HEK293T (cell line): ENCODE results near the gene RBMS2.

ENCODE experiments used
- CTCF ChIA-PET: fragments of 350-600 bp; formaldehyde crosslinking; extraction: SDS; loops from one replicate; lab custom pipeline; 2021; ENCODE audit warnings: antibody characterized with exemption, inconsistent platforms; lab: Yijun Ruan, JAX
- POLR2A ChIA-PET: fragments of 350-600 bp; formaldehyde crosslinking; extraction: SDS; loops from one replicate; lab custom pipeline; 2020; ENCODE audit warnings: antibody characterized with exemption, inconsistent platforms; lab: Yijun Ruan, JAX
- DNase-seq: peaks from one replicate; pipeline ENCODE4 v3.0.0; 2012; ENCODE audit warnings: mixed read lengths; ENCODE audit errors: extremely low spot score
- ARNT ChIP-seq: fragments of 450-650 bp; IDR thresholded peaks from 2 replicates; pipeline ENCODE4 v1.6.1; 2017; ENCODE audit warnings: mild to moderate bottlenecking
- BHLHE40 ChIP-seq: fragments of 450-650 bp; IDR thresholded peaks from 2 replicates; pipeline ENCODE4 v1.6.1; 2016; ENCODE audit warnings: mild to moderate bottlenecking, moderate library complexity, borderline replicate concordance
- CTBP1 ChIP-seq: fragments of 450-650 bp; IDR thresholded peaks from 2 replicates; pipeline ENCODE4 v1.6.1; 2016; ENCODE audit warnings: borderline replicate concordance
- ELF4 ChIP-seq: fragments of 450-650 bp; IDR thresholded peaks from 2 replicates; pipeline ENCODE4 v1.6.1; 2017; ENCODE audit warnings: antibody characterized with exemption
- FOXA1 ChIP-seq: fragments of 450-650 bp; IDR thresholded peaks from 2 replicates; pipeline ENCODE4 v1.6.1; 2016; ENCODE audit warnings: mild to moderate bottlenecking
- FOXK2 ChIP-seq: fragments of 450-650 bp; IDR thresholded peaks from 2 replicates; pipeline ENCODE4 v1.6.1; 2016; ENCODE audit warnings: mild to moderate bottlenecking
- FOXM1 ChIP-seq: fragments of 450-650 bp; IDR thresholded peaks from 2 replicates; pipeline ENCODE4 v1.6.1; 2017; ENCODE audit warnings: mild to moderate bottlenecking, borderline replicate concordance
- HDGF ChIP-seq: fragments of 450-650 bp; IDR thresholded peaks from 2 replicates; pipeline ENCODE4 v1.6.1; 2017; ENCODE audit warnings: antibody characterized with exemption, borderline replicate concordance
- L3MBTL2 ChIP-seq: fragments of 450-650 bp; conservative IDR thresholded peaks from 2 replicates; pipeline ENCODE4 v1.6.1; 2016; ENCODE audit warnings: mild to moderate bottlenecking
- LEF1 ChIP-seq: fragments of 450-650 bp; IDR thresholded peaks from 2 replicates; pipeline ENCODE4 v1.6.1; 2017; ENCODE audit warnings: mild to moderate bottlenecking, borderline replicate concordance
- NFRKB ChIP-seq: fragments of 450-650 bp; IDR thresholded peaks from 2 replicates; pipeline ENCODE4 v1.6.1; 2016; ENCODE audit warnings: mild to moderate bottlenecking, moderate library complexity
- PKNOX1 ChIP-seq: fragments of 450-650 bp; IDR thresholded peaks from 2 replicates; pipeline ENCODE4 v1.6.1; 2016
- SP1 ChIP-seq: fragments of 450-650 bp; IDR thresholded peaks from 2 replicates; pipeline ENCODE4 v1.6.1; 2017
- SUZ12 ChIP-seq: fragments of 450-650 bp; IDR thresholded peaks from 2 replicates; pipeline ENCODE4 v1.6.1; 2016; ENCODE audit warnings: mild to moderate bottlenecking
- TARDBP ChIP-seq: fragments of 450-650 bp; IDR thresholded peaks from 2 replicates; pipeline ENCODE4 v1.6.1; 2016
- ZNF384 ChIP-seq: fragments of 450-650 bp; IDR thresholded peaks from 2 replicates; pipeline ENCODE4 v1.6.1; 2016

Gene RBMS2

GRCh38 chr12:56520506-56520905 is 1.1 kb upstream of the RBMS2 start:
- CTCF ChIA-PET, result interaction anchor here (1.8 kb wide), 1 partner anchor 116 kb away, joined by 8 read pairs; no protein-coding TSS in a partner anchor
- TF ChIP-seq FOXK2 (no peak), CTBP1 (no peak), L3MBTL2 (no peak), TARDBP (no peak), BHLHE40 (no peak), FOXM1 (no peak), FOXA1 (no peak), NFRKB (no peak), SP1 (no peak), ARNT (no peak), LEF1 (no peak), ZNF384 (no peak), SUZ12 (no peak), HDGF (no peak), ELF4 (no peak), PKNOX1 (no peak)
- POLR2A ChIA-PET, result no interaction called here
- DNase-seq, result no peak

- CTCF ChIA-PET, result interaction anchor here (0.9 to 1.8 kb wide), 2 partner anchors 15 to 116 kb away, joined by 5 to 8 read pairs; no protein-coding TSS in a partner anchor
- no peak for DNase-seq
- TF ChIP-seq BHLHE40, result no peak
- no peak for TF ChIP-seq HDGF
- no peak for TF ChIP-seq PKNOX1
- TF ChIP-seq LEF1, result no peak
- TF ChIP-seq SP1, result no peak
- TF ChIP-seq ZNF384, result no peak
- no peak for TF ChIP-seq L3MBTL2
- TF ChIP-seq CTBP1, result no peak
- TF ChIP-seq ARNT, result no peak
- TF ChIP-seq FOXK2, result no peak
- TF ChIP-seq FOXM1, result no peak
- no peak for TF ChIP-seq ELF4
- POLR2A ChIA-PET, result interaction anchor here (0.7 to 2.4 kb wide), 6 partner anchors 19 to 168 kb away, joined by 3 to 10 read pairs (median 4); no protein-coding TSS in a partner anchor
These were observed 421 bp upstream of the RBMS2 start for GRCh38 chr12:56521209-56521589.

- DNase-seq, result no peak
These were observed 982 bp downstream of the RBMS2 start for GRCh38 chr12:56522411-56523193.

GRCh38 chr12:56528846-56529245 is 7.2 kb downstream of the RBMS2 start:
- ChIA-PET CTCF (interaction anchor here (0.6 kb wide), 1 partner anchor 15 kb away, joined by 3 read pairs; no protein-coding TSS in a partner anchor), POLR2A (no interaction called here)
- DNase-seq, result no peak
- no peak for TF ChIP-seq FOXM1
- TF ChIP-seq CTBP1, result no peak

More at GRCh38 chr12:56522411-56523193, 982 bp downstream of the RBMS2 start:
- POLR2A ChIA-PET, result interaction anchor here (1.4 to 2.4 kb wide), 3 partner anchors 34 to 166 kb away, joined by 3 to 10 read pairs (median 5); no protein-coding TSS in a partner anchor
- TF ChIP-seq L3MBTL2 (0 out of 2 replicates have a peak, but pooled peaks have one; percentile 24), TARDBP (no peak), ELF4 (no peak), PKNOX1 (peak; percentile 31; the same call in 1 of the 2 replicates)
- CTCF ChIA-PET, result interaction anchor here (0.8 to 1.2 kb wide), 2 partner anchors 13 to 69 kb away, joined by 3 read pairs; no protein-coding TSS in a partner anchor

- no peak for DNase-seq
- ChIA-PET POLR2A (no interaction called here), CTCF (interaction anchor here (1.4 kb wide), 1 partner anchor 107 kb away, joined by 4 read pairs; no protein-coding TSS in a partner anchor)
- TF ChIP-seq ZNF384, result no peak
- no peak for TF ChIP-seq FOXM1
- TF ChIP-seq TARDBP, result no peak
- no peak for TF ChIP-seq L3MBTL2
- no peak for TF ChIP-seq ELF4
- TF ChIP-seq CTBP1, result no peak
- no peak for TF ChIP-seq SP1
- no peak for TF ChIP-seq BHLHE40
- TF ChIP-seq PKNOX1, result no peak
- TF ChIP-seq ARNT, result no peak
- no peak for TF ChIP-seq FOXK2
- TF ChIP-seq LEF1, result no peak
- no peak for TF ChIP-seq SUZ12
- TF ChIP-seq HDGF, result no peak
- TF ChIP-seq FOXA1, result no peak
- TF ChIP-seq NFRKB, result no peak
These were observed 8.0 kb downstream of the RBMS2 start for GRCh38 chr12:56529656-56530055.
